Measurements from ENCODE around the gene LUZP4. TPM values are rescaled to one million over a fixed set of nuclear protein-coding genes. Genes with fewer than 3 reads are reported as not detected.
"Not testable (repeated sequence)": the region's sequence is repeated elsewhere in the genome, so short reads cannot be mapped to it uniquely, and the experiment has no call there.

The LUZP4 gene
- total RNA-seq, 2 experiments from 2014 or later, result not detected

DNA sequence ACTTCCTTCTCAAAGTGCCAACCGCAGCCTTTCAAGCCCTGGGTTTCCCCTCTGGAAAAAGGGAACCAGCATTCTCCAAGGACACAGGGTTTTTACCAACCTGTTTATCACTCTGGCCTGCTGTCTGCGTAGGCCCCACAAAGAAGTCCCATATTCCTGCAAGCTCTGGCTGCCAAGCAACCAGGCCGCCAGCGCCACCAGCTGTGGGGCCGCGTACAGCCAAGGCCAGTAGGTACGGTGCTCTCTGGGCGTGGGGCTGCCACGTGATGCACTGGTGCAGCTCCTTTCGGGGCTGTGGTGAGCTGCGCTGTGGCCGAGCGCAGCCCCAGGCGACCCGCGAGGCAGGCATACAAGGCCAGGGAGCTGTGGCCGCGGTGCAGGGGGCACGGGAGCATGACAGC is 22.1 kb downstream of the LUZP4 start:
- no peaks in the 10 kb centered on the region for H3K27me3 Mint-ChIP-seq
- CTCF ChIA-PET, result no interaction called here
- H3K27ac Mint-ChIP-seq, result no peak overlapping the region
- no peak for DNase-seq
- H3K4me3 Mint-ChIP-seq, result no peak overlapping the region
- ATAC-seq, result no peak
- no peaks in the 10 kb centered on the region for H3K36me3 Mint-ChIP-seq
- H3K9me3 Mint-ChIP-seq (ENCODE audit: low read depth), result no peaks in the 10 kb centered on the region
- no peaks in the 10 kb centered on the region for H3K4me1 Mint-ChIP-seq

- CTCF ChIA-PET, result no interaction called here
- Mint-ChIP-seq H3K27ac (no peak overlapping the region), H3K36me3 (no peaks in the 10 kb centered on the region), H3K4me1 (no peaks in the 10 kb centered on the region), H3K9me3 (ENCODE audit: low read depth) (no peaks in the 10 kb centered on the region), H3K4me3 (no peak overlapping the region), H3K27me3 (no peaks in the 10 kb centered on the region)
- DNase-seq (no peak), ATAC-seq (no peak)
These were observed 28.6 kb downstream of the LUZP4 start for GRCh38 chrX:115318139-115318538.

DNA sequence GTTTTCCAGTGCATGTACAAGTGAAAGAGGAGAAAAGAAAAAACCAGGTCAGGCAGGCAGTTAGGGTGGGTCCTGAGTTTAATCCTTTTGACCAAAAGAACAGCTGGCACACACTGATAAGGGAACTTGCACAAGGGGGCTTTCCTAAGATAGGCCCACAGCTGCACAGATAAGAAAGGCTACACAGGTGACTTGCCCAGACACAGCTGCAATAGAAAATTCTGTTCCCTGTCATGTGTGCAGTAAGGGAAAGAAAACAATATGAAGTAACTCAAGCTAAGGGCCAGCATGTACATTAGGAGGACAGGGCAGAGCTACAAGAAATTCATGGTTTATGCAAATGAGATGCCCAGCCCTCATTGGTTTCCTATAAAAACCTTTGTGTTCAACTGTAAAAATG is 32.9 kb downstream of the LUZP4 start:
- Mint-ChIP-seq H3K27me3 (no peaks in the 10 kb centered on the region), H3K9me3 (ENCODE audit: low read depth) (no peaks in the 10 kb centered on the region), H3K27ac (no peak overlapping the region), H3K36me3 (no peaks in the 10 kb centered on the region), H3K4me1 (no peaks in the 10 kb centered on the region), H3K4me3 (no peak overlapping the region)
- no peak for DNase-seq
- CTCF ChIA-PET, result no interaction called here
- no peak for ATAC-seq

DNA sequence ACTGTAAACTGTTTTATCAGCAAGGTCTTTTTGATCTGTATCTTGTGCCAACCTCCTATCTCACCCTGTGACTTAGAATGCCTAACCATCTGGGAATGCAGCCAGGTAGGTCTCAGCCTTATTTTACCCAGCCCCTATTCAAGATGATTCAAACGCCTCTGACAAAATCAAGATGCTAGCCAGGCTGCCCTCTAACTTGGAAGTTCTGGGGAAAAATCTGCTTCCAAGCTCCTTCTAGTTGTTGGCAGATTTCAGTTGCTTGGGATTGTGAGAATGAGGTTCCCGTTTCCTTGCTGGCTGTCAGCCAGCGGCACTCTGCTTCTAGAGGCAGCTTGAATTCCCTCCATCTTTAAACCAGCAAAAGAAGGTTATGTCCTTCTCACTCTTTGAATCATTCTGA is 34.7 kb downstream of the LUZP4 start:
- Mint-ChIP-seq H3K27ac (no peak overlapping the region), H3K4me1 (no peaks in the 10 kb centered on the region), H3K9me3 (ENCODE audit: low read depth) (no peaks in the 10 kb centered on the region), H3K27me3 (no peaks in the 10 kb centered on the region), H3K4me3 (no peak overlapping the region), H3K36me3 (no peaks in the 10 kb centered on the region)
- ATAC-seq (no peak), DNase-seq (no peak)
- CTCF ChIA-PET, result no interaction called here

GRCh38 chrX:115329282-115329681 is 39.8 kb downstream of the LUZP4 start:
- CTCF ChIA-PET; H3K4me1 Mint-ChIP-seq; H3K27ac Mint-ChIP-seq; H3K36me3 Mint-ChIP-seq; ATAC-seq; H3K9me3 Mint-ChIP-seq (ENCODE audit: low read depth); H3K4me3 Mint-ChIP-seq; H3K27me3 Mint-ChIP-seq; DNase-seq: not testable (repeated sequence)

DNA sequence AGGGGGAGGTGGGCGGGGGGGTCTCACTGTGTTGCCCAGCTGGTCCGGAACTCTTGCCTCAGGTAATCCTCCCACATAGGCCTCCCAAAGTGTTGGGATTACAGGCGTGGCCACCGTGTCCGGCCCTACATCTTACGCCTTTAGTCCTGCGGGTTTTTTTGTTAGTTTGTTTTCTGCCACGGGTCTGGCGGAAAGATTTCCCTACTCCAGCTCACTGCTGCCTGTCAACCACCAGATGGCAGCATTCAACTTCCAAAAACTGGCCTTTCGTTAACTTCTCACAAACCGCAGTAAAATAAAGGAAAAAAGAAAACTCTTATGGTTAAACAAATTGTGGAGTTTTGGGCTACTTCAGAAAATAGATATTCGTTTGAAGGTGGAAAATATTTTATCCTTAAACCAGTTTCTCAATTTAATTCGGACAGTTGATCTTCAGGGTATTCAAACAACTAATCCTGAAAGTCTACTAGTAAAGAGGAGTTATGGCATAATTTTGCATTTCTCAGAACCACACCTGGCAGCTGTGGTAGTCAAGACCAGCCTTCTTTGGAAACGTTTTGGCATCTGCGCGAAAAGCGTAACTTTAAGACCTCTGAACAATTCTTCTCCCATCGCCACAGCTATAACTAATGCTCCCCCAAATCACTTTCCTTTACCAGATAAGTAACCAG is 41.1 kb downstream of the LUZP4 start:
- Mint-ChIP-seq H3K27ac (no peak overlapping the region), H3K4me1 (no peaks in the 10 kb centered on the region), H3K4me3 (no peak overlapping the region), H3K36me3 (no peaks in the 10 kb centered on the region), H3K9me3 (ENCODE audit: low read depth) (no peaks in the 10 kb centered on the region), H3K27me3 (no peaks in the 10 kb centered on the region)
- ATAC-seq (no peak), DNase-seq (no peak)
- CTCF ChIA-PET, result interaction anchor here (0.9 to 1.5 kb wide), 6 partner anchors 10 to 360 kb away, joined by 3 to 12 read pairs (median 3); no protein-coding TSS in a partner anchor

DNA sequence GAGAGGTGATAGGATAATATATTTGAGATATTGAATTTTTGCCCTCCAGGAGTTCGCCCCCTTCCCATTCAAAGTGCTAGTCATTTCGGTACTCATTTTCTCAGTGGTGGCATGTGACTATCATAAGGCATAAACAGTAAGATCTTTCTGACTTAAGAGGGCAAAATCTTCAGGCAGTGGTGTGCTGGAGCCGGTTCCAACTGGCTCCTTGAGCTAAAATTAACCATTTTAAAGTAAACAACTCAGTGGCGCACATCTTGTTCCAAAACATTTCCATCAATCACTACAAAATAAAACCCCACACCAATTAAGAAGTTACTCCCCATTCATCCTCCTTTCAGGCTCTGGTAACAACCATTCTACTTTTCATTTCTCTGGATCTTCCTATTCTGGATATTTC is 43.3 kb downstream of the LUZP4 start:
- no peak for ATAC-seq
- CTCF ChIA-PET, result no interaction called here
- Mint-ChIP-seq H3K9me3 (ENCODE audit: low read depth) (no peaks in the 10 kb centered on the region), H3K36me3 (no peaks in the 10 kb centered on the region), H3K4me3 (no peak overlapping the region), H3K27ac (no peak overlapping the region), H3K27me3 (no peaks in the 10 kb centered on the region), H3K4me1 (no peaks in the 10 kb centered on the region)
- no peak for DNase-seq

DNA sequence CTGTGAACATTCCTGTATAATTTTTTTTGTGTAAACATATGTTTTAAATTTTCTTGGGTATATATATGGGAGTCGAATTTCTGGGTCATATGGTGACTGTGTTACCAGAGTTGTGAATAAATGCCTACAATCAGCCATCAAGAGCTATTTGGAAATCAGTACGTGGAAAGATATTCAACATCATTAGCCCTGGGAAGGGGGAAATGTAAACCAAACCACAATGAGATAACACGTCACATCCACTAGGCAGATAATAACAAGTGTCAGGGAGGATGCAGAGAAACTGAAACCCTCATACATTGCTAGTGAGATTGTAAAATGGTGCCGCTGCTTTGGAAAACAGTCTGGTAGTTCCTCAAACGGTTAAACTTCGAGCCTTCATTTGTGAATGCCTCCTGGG is 43.9 kb downstream of the LUZP4 start:
- Mint-ChIP-seq H3K4me3 (no peak overlapping the region), H3K27me3 (no peaks in the 10 kb centered on the region), H3K9me3 (ENCODE audit: low read depth) (no peaks in the 10 kb centered on the region), H3K4me1 (no peaks in the 10 kb centered on the region), H3K36me3 (no peaks in the 10 kb centered on the region), H3K27ac (no peak overlapping the region)
- CTCF ChIA-PET, result no interaction called here
- ATAC-seq (no peak), DNase-seq (no peak)

DNA sequence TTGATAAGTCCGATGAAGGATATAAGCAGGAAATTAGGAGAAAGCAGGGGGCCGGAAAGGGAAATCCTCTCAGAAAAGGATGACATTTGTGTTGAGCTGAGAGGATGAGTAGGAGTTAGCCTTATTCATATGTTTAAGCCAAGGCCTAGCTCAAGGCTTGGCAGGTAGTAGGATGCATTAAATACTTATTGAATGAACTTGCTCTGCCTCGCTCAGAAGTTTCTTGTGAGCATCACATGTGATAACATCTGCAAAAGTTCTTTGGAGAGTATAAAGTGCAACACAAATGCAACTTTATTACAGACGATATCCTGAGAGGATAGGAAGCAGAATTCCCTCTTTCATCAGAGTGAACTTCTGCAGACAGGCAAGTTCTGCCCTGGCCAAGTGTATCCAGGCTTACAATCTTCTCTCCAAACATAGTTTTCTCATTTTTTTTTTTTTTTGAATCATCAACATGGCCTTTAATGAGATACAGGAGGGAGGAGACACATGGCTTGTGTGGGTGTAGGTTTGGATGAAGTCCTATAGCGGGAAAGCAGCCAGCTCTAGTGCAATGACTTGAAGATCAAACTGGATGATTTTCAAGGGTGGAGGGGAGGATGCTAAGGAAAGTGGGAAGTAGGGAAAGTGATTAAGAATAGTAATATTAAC is 48.1 kb downstream of the LUZP4 start:
- CTCF ChIA-PET, result no interaction called here
- ATAC-seq (no peak), DNase-seq (no peak)
- Mint-ChIP-seq H3K36me3 (no peaks in the 10 kb centered on the region), H3K4me1 (no peaks in the 10 kb centered on the region), H3K27ac (no peak overlapping the region), H3K27me3 (no peaks in the 10 kb centered on the region), H3K9me3 (ENCODE audit: low read depth) (no peaks in the 10 kb centered on the region), H3K4me3 (no peak overlapping the region)

DNA sequence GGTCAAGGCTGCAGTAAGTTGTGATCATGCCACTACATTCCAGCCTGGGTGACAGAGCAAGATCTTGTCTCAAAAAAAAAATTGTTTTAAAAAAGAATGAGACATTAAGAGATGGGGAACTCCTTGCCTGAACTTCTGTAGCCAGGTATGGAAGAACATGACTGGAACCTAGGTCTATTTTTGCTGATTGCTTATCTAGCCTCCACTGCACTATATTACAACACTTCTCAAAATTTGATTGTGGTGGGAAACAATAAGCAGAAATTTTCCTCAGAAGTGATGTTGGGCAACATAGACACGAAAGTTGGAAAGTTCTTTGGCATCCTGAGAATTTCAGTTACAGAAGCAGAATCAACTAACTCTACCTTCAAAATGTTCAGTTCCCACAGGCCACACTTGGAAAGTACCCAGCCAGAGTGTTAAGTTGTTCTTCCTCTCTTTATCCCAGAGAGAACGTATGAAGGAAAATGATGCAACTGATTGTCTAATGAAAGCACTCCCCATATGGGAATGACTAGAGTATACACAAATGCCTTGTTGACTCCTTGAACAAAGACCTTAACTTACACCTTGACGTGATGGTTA is 50.0 kb downstream of the LUZP4 start:
- no peaks in the 10 kb centered on the region for H3K27me3 Mint-ChIP-seq
- CTCF ChIA-PET, result no interaction called here
- H3K27ac Mint-ChIP-seq, result no peak overlapping the region
- no peak for ATAC-seq
- H3K36me3 Mint-ChIP-seq, result no peaks in the 10 kb centered on the region
- no peaks in the 10 kb centered on the region for H3K9me3 Mint-ChIP-seq (ENCODE audit: low read depth)
- H3K4me1 Mint-ChIP-seq, result no peaks in the 10 kb centered on the region
- no peak for DNase-seq
- H3K4me3 Mint-ChIP-seq, result no peak overlapping the region

GRCh38 chrX:115341421-115341820 is 51.9 kb downstream of the LUZP4 start:
- H3K4me1 Mint-ChIP-seq, result no peaks in the 10 kb centered on the region

DNA sequence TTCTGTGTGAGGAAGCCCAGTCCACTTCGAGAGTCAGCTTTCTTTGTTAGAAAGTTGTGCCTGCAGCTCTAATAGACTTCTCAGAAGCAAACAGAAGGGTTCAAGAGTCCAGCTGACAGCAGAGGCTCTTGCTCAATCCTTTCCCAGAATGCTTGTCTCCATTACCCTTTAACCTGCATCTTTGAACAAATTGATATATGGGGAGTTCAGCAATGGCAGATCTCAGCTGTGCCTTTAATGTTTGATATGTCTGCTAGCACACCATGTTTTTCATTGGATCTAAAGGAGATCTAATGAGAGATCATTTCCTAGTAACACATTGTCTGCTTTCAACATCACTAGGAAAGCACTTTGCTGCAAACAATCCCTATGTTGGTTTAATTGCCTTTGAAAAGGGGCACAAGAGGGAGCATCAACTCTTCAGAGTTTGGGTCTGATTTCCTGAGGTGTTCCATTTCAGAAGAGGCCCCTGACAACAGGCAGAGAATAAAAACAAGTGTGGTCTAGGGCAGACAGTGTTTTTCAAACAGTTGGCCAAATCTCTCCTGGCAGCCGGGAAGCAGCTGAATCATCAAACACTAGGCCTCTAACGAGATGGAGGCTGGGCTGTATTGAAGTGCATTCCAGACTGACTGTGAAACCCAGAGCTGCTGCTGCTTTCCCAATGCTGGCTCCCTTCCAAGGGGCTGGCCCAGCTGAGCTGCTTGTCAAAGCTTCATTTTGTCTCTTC is 55.5 kb downstream of the LUZP4 start:
- no peaks in the 10 kb centered on the region for H3K36me3 Mint-ChIP-seq
- ATAC-seq (no peak), DNase-seq (no peak)
- H3K4me3 Mint-ChIP-seq, result no peak overlapping the region
- no peaks in the 10 kb centered on the region for H3K4me1 Mint-ChIP-seq
- H3K27me3 Mint-ChIP-seq, result no peaks in the 10 kb centered on the region
- CTCF ChIA-PET, result interaction anchor here (0.9 kb wide), 1 partner anchor 15 kb away, joined by 3 read pairs; no protein-coding TSS in a partner anchor
- no peak overlapping the region for H3K27ac Mint-ChIP-seq
- no peaks in the 10 kb centered on the region for H3K9me3 Mint-ChIP-seq (ENCODE audit: low read depth)

More at GRCh38 chrX:115341421-115341820, 51.9 kb downstream of the LUZP4 start:
- ATAC-seq (no peak), DNase-seq (no peak)
- H3K9me3 Mint-ChIP-seq (ENCODE audit: low read depth), result no peaks in the 10 kb centered on the region
- no peaks in the 10 kb centered on the region for H3K27me3 Mint-ChIP-seq
- H3K27ac Mint-ChIP-seq, result no peak overlapping the region
- CTCF ChIA-PET, result no interaction called here
- no peaks in the 10 kb centered on the region for H3K36me3 Mint-ChIP-seq
- H3K4me3 Mint-ChIP-seq, result no peak overlapping the region

DNA sequence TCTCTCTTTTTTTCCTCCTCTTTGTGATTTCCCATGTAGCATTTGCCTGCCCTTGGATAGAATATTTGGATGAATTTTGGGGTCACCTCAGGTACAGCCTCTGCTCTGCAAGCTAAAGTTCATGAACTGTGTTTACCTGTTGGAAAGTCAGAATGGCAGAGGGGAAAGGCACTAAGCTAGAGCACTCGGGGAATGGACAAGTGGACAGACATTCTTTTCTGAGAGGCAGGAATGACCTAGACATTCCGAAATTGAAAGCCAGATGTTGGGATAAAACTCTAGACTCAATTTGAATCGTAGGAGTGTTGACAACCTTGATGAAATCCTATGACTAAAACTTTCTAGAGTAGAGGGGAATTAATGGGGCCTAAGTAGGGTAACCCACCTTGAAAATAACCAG is 56.1 kb downstream of the LUZP4 start:
- no peak overlapping the region for H3K4me3 Mint-ChIP-seq
- H3K9me3 Mint-ChIP-seq (ENCODE audit: low read depth), result peaks cover 2% of the 10 kb centered on the region
- ATAC-seq, result no peak
- no peaks in the 10 kb centered on the region for H3K27me3 Mint-ChIP-seq
- no peaks in the 10 kb centered on the region for H3K36me3 Mint-ChIP-seq
- no peak overlapping the region for H3K27ac Mint-ChIP-seq
- H3K4me1 Mint-ChIP-seq, result no peaks in the 10 kb centered on the region
- DNase-seq, result no peak
- CTCF ChIA-PET, result no interaction called here

GRCh38 chrX:115346738-115347137 is 57.2 kb downstream of the LUZP4 start:
- DNase-seq; ATAC-seq; H3K27me3 Mint-ChIP-seq; H3K27ac Mint-ChIP-seq; H3K4me1 Mint-ChIP-seq; CTCF ChIA-PET; H3K4me3 Mint-ChIP-seq; H3K36me3 Mint-ChIP-seq; H3K9me3 Mint-ChIP-seq (ENCODE audit: low read depth): not testable (repeated sequence)

Data from activated CD8-positive, alpha-beta memory T cell treated with anti-CD3 and anti-CD28 coated beads, Interleukin-2, amount 10 ng/mL, durations not matched to agents 7 days and 5 days (primary cell).